LNCaP clone FGC (cell line): ENCODE results near the gene MYO1E.

Experiments
- DNase-seq: peaks from one replicate; pipeline ENCODE4 v3.0.0-alpha.2; 2011; ENCODE audit warnings: low read depth
- H3K4me3 ChIP-seq: 2 replicates; pipeline ENCODE4 v1.5.1; 2011; ENCODE audit warnings: mild to moderate bottlenecking, low read depth, low read length, control low read depth
- TF ChIP-seq, protein P1 (sequence below): IDR thresholded peaks from 2 replicates; pipeline ENCODE4 v1.5.1; 2012; ENCODE audit warnings: mild to moderate bottlenecking; ENCODE audit not compliant: control insufficient read depth, insufficient read depth; ENCODE audit errors: extremely low read depth

The MYO1E gene

DNA sequence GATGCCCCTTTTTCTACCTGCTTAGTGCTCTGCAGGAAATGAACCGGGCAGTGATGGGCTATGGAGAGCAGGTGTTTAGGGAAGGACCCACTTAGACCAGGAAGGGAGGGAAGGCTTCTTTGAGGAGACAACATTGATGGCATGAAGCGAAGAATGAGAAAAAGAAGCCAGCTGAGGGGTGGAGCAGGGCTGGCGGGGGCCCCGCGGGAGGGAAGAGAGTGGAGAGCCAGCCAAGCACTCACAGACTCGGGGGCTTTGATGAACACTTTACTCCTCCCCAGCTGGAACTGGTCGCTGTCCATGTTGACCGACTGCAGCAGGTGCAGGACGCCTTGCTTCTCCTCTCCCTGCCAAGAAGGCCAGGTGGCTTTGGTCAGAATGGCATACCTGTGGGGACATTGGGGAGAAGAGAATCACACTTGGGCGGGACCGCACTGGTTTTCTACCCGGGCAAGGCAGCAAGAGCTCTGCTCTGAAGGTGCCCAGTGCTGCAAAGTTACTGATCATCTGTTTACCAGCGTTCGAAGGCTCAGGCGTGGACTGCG, 194.4 kb downstream of the MYO1E start:
- no peak for DNase-seq
- TF ChIP-seq, protein P1, sequence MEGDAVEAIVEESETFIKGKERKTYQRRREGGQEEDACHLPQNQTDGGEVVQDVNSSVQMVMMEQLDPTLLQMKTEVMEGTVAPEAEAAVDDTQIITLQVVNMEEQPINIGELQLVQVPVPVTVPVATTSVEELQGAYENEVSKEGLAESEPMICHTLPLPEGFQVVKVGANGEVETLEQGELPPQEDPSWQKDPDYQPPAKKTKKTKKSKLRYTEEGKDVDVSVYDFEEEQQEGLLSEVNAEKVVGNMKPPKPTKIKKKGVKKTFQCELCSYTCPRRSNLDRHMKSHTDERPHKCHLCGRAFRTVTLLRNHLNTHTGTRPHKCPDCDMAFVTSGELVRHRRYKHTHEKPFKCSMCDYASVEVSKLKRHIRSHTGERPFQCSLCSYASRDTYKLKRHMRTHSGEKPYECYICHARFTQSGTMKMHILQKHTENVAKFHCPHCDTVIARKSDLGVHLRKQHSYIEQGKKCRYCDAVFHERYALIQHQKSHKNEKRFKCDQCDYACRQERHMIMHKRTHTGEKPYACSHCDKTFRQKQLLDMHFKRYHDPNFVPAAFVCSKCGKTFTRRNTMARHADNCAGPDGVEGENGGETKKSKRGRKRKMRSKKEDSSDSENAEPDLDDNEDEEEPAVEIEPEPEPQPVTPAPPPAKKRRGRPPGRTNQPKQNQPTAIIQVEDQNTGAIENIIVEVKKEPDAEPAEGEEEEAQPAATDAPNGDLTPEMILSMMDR: no peak
- no peak overlapping the region for H3K4me3 ChIP-seq

DNA sequence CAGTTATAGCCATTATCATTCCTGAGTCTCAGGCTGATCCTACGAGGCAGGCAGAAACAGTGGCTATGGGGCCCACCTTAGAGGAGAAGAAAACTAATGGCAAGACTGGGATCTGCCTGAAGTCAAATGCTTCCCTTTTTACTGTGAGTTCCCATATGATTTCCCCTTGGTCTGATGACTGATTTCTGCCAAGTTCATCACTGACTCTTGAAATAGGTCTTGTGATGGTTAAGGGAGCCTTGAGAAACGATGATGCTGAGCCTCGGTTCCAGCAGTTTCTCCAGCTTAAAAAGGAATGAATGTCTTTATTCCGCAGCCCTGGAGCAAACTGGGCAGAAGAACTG, 195.4 kb downstream of the MYO1E start:
- no peak for DNase-seq
- H3K4me3 ChIP-seq: no peak overlapping the region
- TF ChIP-seq, protein P1: no peak

DNA sequence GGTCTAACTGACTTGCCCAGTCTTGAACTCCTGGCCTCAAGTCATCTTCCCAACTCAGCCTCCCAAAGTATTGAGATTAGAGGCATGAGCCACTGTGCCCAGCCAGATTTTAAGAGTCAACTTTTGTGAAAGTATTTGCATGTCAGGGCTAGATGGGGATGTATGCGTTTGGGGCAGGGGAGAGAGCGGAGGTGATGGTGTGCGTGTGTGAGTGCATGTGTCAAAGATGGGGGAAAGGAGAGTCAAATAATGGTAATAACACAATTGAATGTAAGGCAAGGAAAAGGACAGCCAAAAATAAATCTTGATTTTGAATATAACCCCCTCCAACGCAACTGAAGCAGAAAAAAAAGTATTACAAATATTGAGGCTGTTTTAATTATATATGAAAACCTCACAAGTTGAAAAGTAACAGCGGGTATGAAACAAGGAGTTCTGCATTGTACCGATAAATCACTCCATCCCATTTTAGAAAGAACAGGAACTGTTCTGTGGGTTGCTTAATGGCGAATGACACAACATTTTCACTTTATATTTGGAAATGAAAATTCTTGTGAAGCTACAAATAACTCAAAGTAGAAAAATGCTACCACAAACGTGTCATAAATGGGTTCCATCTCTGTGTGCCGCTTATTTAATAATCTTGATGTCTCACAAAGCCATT, 195.9 kb downstream of the MYO1E start:
- H3K4me3 ChIP-seq: no peak overlapping the region
- no peak for DNase-seq
- TF ChIP-seq, protein P1: no peak

- no peak overlapping the region for H3K4me3 ChIP-seq
- DNase-seq: peak; percentile 77
- TF ChIP-seq, protein P1: peak; percentile 76
These were observed 197.5 kb downstream of the MYO1E start for GRCh38 chr15:59174835-59175831.

DNA sequence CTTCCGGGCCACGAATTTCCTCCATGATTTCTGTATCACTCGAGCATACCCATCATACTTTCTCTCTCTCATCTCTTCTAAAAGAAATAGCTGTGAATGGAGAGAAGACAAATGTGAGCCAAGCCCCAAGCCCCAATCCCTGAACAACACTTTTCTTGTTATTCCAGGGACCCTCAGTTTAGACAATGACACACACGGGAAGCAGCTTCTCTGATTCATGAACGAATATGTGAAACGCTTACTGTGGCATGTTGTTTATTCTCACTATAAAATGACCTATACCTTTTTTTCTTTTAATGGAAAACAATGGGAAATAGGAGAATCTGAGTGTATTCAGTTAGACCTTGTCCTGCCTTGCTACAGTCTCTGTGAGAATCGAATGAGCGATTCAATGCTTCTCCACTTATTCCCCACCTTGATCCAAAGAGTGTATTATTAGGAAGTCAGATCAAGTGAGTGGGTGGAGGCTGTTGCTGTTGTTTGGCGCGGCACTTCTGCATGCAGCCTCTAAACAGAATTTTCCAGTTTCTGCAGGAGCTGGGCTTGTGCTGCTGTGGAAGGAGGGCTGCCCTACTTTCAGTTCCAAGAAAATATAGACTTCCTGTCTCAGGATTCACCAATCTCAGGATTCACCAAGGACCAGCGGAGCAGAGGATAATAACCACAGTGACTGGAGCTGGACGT, 198.4 kb downstream of the MYO1E start:
- TF ChIP-seq, protein P1: no peak
- H3K4me3 ChIP-seq: no peak overlapping the region
- DNase-seq: no peak

- H3K4me3 ChIP-seq: no peak overlapping the region
- TF ChIP-seq, protein P1: no peak
- no peak for DNase-seq
These were observed 199.5 kb downstream of the MYO1E start for GRCh38 chr15:59173194-59173593.
